BLaER1 treated with 17β-estradiol and CSF1 and Interleukin-3, amounts not matched to agents 10 nM and 100 nM (cell line): ENCODE results near the gene NR2F6.

Experiments
- H3K27ac ChIP-seq, 11 experiments: shearing (Covaris generic); formaldehyde crosslinking; 2 replicates each; pipeline ENCODE4 v1.8.1; 2022
- H3K27me3 ChIP-seq, 11 experiments: shearing (Covaris generic); formaldehyde crosslinking; 2 replicates each; pipeline ENCODE4 v1.8.1; 2022
- H3K36me3 ChIP-seq, 11 experiments: shearing (Covaris generic); formaldehyde crosslinking; 2 replicates each; pipeline ENCODE4 v1.8.1; 2022
- H3K4me1 ChIP-seq, 10 experiments: shearing (Covaris generic); formaldehyde crosslinking; 2 replicates each; pipeline ENCODE4 v1.8.1; 2022
- H3K4me2 ChIP-seq, 11 experiments: shearing (Covaris generic); formaldehyde crosslinking; 2 replicates each; pipeline ENCODE4 v1.8.1; 2022
- H3K4me3 ChIP-seq, 10 experiments: shearing (Covaris generic); formaldehyde crosslinking; 2 replicates each; pipeline ENCODE4 v1.8.1; 2022
- H3K9ac ChIP-seq, 11 experiments: shearing (Covaris generic); formaldehyde crosslinking; 2 replicates each; pipeline ENCODE4 v1.8.1; 2022
- H3K9me3 ChIP-seq, 11 experiments: shearing (Covaris generic); formaldehyde crosslinking; replicated peaks in 1 of 11; 2 replicates each; pipeline ENCODE4 v1.8.1; 2022
- H4K20me1 ChIP-seq, 11 experiments: shearing (Covaris generic); formaldehyde crosslinking; 2 replicates each; pipeline ENCODE4 v1.8.1; 2022
- Cebpa-rat ChIP-seq, 11 experiments: shearing (Covaris generic); IDR thresholded peaks; 2 replicates each; pipeline ENCODE4 v1.8.1; 2022

Gene NR2F6

GRCh38 chr19:17259934-17260333 is 14.2 kb upstream of the NR2F6 start:
- Histone ChIP-seq H3K4me1 (peaks cover 4 to 28% (median 15%) of the 10 kb centered on the region in 10 experiments; a peak in 19 of 20 replicates), H3K27ac (no peak overlapping the region), H3K4me2 (no peak overlapping the region), H3K9me3 (no peaks in the 10 kb centered on the region), H4K20me1 (no peaks in the 10 kb centered on the region), H3K9ac (no peak overlapping the region), H3K27me3 (no peaks in the 10 kb centered on the region), H3K36me3 (no peaks in the 10 kb centered on the region), H3K4me3 (no peak overlapping the region)
- TF ChIP-seq Cebpa-rat (IDR thresholded peaks at IDR 0.05) = no peak

GRCh38 chr19:17259118-17259780 is 13.5 kb upstream of the NR2F6 start:
- Histone ChIP-seq H3K4me1 (peaks cover 0 to 28% (median 15%) of the 10 kb centered on the region in 10 experiments; a peak in 14 of 20 replicates), H3K36me3 (no peaks in the 10 kb centered on the region), H3K9me3 (no peaks in the 10 kb centered on the region), H3K27ac (no peak overlapping the region), H3K4me3 (no peak overlapping the region), H3K4me2 (no peak overlapping the region), H4K20me1 (no peaks in the 10 kb centered on the region), H3K9ac (0 out of 22 replicates have a peak overlapping the region, but pooled peaks of 1 of the 11 experiments have one; percentile 9), H3K27me3 (no peaks in the 10 kb centered on the region)
- TF ChIP-seq Cebpa-rat (IDR thresholded peaks at IDR 0.05) = no peak

- no peak overlapping the region for H3K4me3 ChIP-seq
Observed at GRCh38 chr19:17256130-17256529, 10.4 kb upstream of the NR2F6 start.

GRCh38 chr19:17255150-17255621 is 9.5 kb upstream of the NR2F6 start:
- no peaks in the 10 kb centered on the region for H3K27me3 ChIP-seq
- H3K36me3 ChIP-seq = no peaks in the 10 kb centered on the region
- no peaks in the 10 kb centered on the region for H3K9me3 ChIP-seq
- no peaks in the 10 kb centered on the region for H4K20me1 ChIP-seq
- TF ChIP-seq Cebpa-rat (IDR thresholded peaks at IDR 0.05) = peak in 1 of 11 experiments; percentile 8; a peak in 1 of 22 replicates
- no peak overlapping the region for H3K4me3 ChIP-seq
- H3K4me2 ChIP-seq = peak overlapping the region in 6 of 11 experiments; percentile 9 to 57 (median 20); a peak in 7 of 22 replicates
- peaks cover 0 to 15% (median 12%) of the 10 kb centered on the region in 10 experiments; a peak in 10 of 20 replicates for H3K4me1 ChIP-seq
- no peak overlapping the region for H3K27ac ChIP-seq
- no peak overlapping the region for H3K9ac ChIP-seq

More at GRCh38 chr19:17256130-17256529, 10.4 kb upstream of the NR2F6 start:
- H3K27me3 ChIP-seq = no peaks in the 10 kb centered on the region
- no peaks in the 10 kb centered on the region for H3K36me3 ChIP-seq
- H3K27ac ChIP-seq = no peak overlapping the region
- no peak for TF ChIP-seq Cebpa-rat (IDR thresholded peaks at IDR 0.05)
- H3K9me3 ChIP-seq = no peaks in the 10 kb centered on the region
- no peak overlapping the region for H3K9ac ChIP-seq
- peaks cover 0 to 18% (median 12%) of the 10 kb centered on the region in 10 experiments; a peak in 11 of 20 replicates for H3K4me1 ChIP-seq
- H3K4me2 ChIP-seq = no peak overlapping the region
- H4K20me1 ChIP-seq = no peaks in the 10 kb centered on the region

- Histone ChIP-seq H3K4me2 (peak overlapping the region in 7 of 11 experiments; percentile 9 to 57 (median 15); a peak in 9 of 22 replicates), H3K4me1 (peaks cover 0 to 20% (median 12%) of the 10 kb centered on the region in 10 experiments; a peak in 10 of 20 replicates), H3K27ac (no peak overlapping the region), H3K9me3 (no peaks in the 10 kb centered on the region), H3K9ac (no peak overlapping the region), H3K36me3 (no peaks in the 10 kb centered on the region), H3K4me3 (no peak overlapping the region), H3K27me3 (no peaks in the 10 kb centered on the region), H4K20me1 (no peaks in the 10 kb centered on the region)
- no peak for TF ChIP-seq Cebpa-rat (IDR thresholded peaks at IDR 0.05)
Observed at GRCh38 chr19:17254636-17255035, 8.9 kb upstream of the NR2F6 start.

GRCh38 chr19:17249887-17250548 is 4.3 kb upstream of the NR2F6 start:
- H3K9ac ChIP-seq = no peak overlapping the region
- TF ChIP-seq Cebpa-rat (IDR thresholded peaks at IDR 0.05) = no peak

GRCh38 chr19:17248011-17248776 is 2.5 kb upstream of the NR2F6 start:
- H3K27ac ChIP-seq = peak overlapping the region in 4 of 11 experiments; percentile 2 to 91 (median 50); a peak in 4 of 22 replicates
- no peaks in the 10 kb centered on the region for H3K27me3 ChIP-seq
- H3K4me1 ChIP-seq = peaks cover 22 to 45% (median 37%) of the 10 kb centered on the region in 10 experiments
- no peaks in the 10 kb centered on the region for H3K36me3 ChIP-seq
- H3K4me2 ChIP-seq = peak overlapping the region in 8 of 11 experiments; percentile 15 to 97 (median 92); a peak in 11 of 22 replicates
- H3K9ac ChIP-seq = peak overlapping the region in 2 of 11 experiments; percentile 8 to 17; a peak in 1 of 22 replicates
- peaks cover 0 to 19% (median 8%) of the 10 kb centered on the region in 11 experiments; a peak in 18 of 22 replicates for H4K20me1 ChIP-seq
- no peak for TF ChIP-seq Cebpa-rat (IDR thresholded peaks at IDR 0.05)
- no peaks in the 10 kb centered on the region for H3K9me3 ChIP-seq
- no peak overlapping the region for H3K4me3 ChIP-seq

More at GRCh38 chr19:17249887-17250548, 4.3 kb upstream of the NR2F6 start:
- no peaks in the 10 kb centered on the region for H3K27me3 ChIP-seq
- H3K4me3 ChIP-seq = no peak overlapping the region
- no peaks in the 10 kb centered on the region for H3K9me3 ChIP-seq
- peaks cover 0 to 2% (median 0%) of the 10 kb centered on the region in 11 experiments; a peak in 5 of 22 replicates for H4K20me1 ChIP-seq
- H3K36me3 ChIP-seq = no peaks in the 10 kb centered on the region
- no peak overlapping the region; a peak in 1 of 22 replicates for H3K4me2 ChIP-seq
- H3K27ac ChIP-seq = no peak overlapping the region; a peak in 2 of 22 replicates
- H3K4me1 ChIP-seq = peaks cover 16 to 42% (median 29%) of the 10 kb centered on the region in 10 experiments

- Histone ChIP-seq H3K4me2 (peak overlapping the region; percentile 76 to 97 (median 93)), H3K9ac (peak overlapping the region; percentile 80 to 88 (median 85); a peak in 21 of 22 replicates), H3K27me3 (no peaks in the 10 kb centered on the region), H3K4me3 (peak overlapping the region; percentile 43 to 94 (median 62)), H3K9me3 (no peaks in the 10 kb centered on the region), H3K27ac (peak overlapping the region; percentile 78 to 92 (median 88); a peak in 21 of 22 replicates), H3K36me3 (no peaks in the 10 kb centered on the region), H3K4me1 (peaks cover 35 to 57% (median 49%) of the 10 kb centered on the region in 10 experiments), H4K20me1 (peaks cover 6 to 33% (median 21%) of the 10 kb centered on the region in 11 experiments; a peak in 20 of 22 replicates)
- TF ChIP-seq Cebpa-rat (IDR thresholded peaks at IDR 0.05) = no peak
Observed at GRCh38 chr19:17246681-17247425, 1.1 kb upstream of the NR2F6 start.
